Central memory CD8-positive, alpha-beta T cell (primary cell): Measurements from ENCODE around the gene SCD.
"Not testable (repeated sequence)": the region's sequence is repeated elsewhere in the genome, so short reads cannot be mapped to it uniquely, and the experiment has no call there.

Experiments used
- ATAC-seq: fragments of 150-1000 bp; cut with Tn5 transposase; replicated peaks from 2 replicates; pipeline ENCODE4 v1.10.0; 2022; ENCODE audit warnings: mild to moderate bottlenecking, moderate FRiP score, moderate number of reproducible peaks; ENCODE audit not compliant: poor library complexity, severe bottlenecking; ENCODE audit errors: extremely low read depth
- DNase-seq, 2 donors: peaks; one replicate each; pipeline ENCODE4 v3.0.0; 2021; ENCODE audit warnings: low spot score in 2 of 2
- H3K27ac Mint-ChIP-seq: one replicate; pipeline ENCODE4 v1.8.0; 2022; ENCODE audit warnings: low read depth, mild to moderate bottlenecking, moderate library complexity, mixed read lengths
- H3K27me3 Mint-ChIP-seq: one replicate; pipeline ENCODE4 v1.8.0; 2022; ENCODE audit warnings: mixed read lengths
- H3K36me3 Mint-ChIP-seq: one replicate; pipeline ENCODE4 v1.8.0; 2022; ENCODE audit warnings: mild to moderate bottlenecking, moderate library complexity, mixed read lengths; ENCODE audit not compliant: insufficient read depth
- H3K4me1 Mint-ChIP-seq: one replicate; pipeline ENCODE4 v1.8.0; 2022; ENCODE audit warnings: mixed read lengths
- H3K4me3 Mint-ChIP-seq: one replicate; pipeline ENCODE4 v1.8.0; 2022; ENCODE audit warnings: mild to moderate bottlenecking, moderate library complexity, mixed read lengths
- H3K9me3 Mint-ChIP-seq: one replicate; pipeline ENCODE4 v1.8.0; 2022; ENCODE audit warnings: mixed read lengths

Gene SCD

GRCh38 chr10:100373298-100374199, 26.5 kb downstream of the SCD start:
- Mint-ChIP-seq H3K4me3 (no peak overlapping the region), H3K27me3 (no peaks in the 10 kb centered on the region), H3K36me3 (peaks cover 13% of the 10 kb centered on the region), H3K4me1 (peaks cover 23% of the 10 kb centered on the region), H3K27ac (no peak overlapping the region), H3K9me3 (no peaks in the 10 kb centered on the region)
- peak; percentile 58 to 78 for DNase-seq
- ATAC-seq: peak; percentile 61

GRCh38 chr10:100374200-100374655, 27.2 kb downstream of the SCD start:
- Mint-ChIP-seq H3K9me3 (no peaks in the 10 kb centered on the region), H3K4me3 (no peak overlapping the region), H3K27me3 (no peaks in the 10 kb centered on the region), H3K4me1 (peaks cover 23% of the 10 kb centered on the region), H3K27ac (no peak overlapping the region), H3K36me3 (peaks cover 13% of the 10 kb centered on the region)
- DNase-seq: no peak
- ATAC-seq: no peak

- H3K36me3 Mint-ChIP-seq: peaks cover 13% of the 10 kb centered on the region
- not testable (repeated sequence) for ATAC-seq, H3K27ac Mint-ChIP-seq, H3K9me3 Mint-ChIP-seq, DNase-seq, H3K4me3 Mint-ChIP-seq, H3K27me3 Mint-ChIP-seq
- peaks cover 23% of the 10 kb centered on the region for H3K4me1 Mint-ChIP-seq
Observed at GRCh38 chr10:100374677-100375353, 27.8 kb downstream of the SCD start.

GRCh38 chr10:100376656-100377055, 29.6 kb downstream of the SCD start:
- H3K4me3 Mint-ChIP-seq, H3K36me3 Mint-ChIP-seq, H3K27me3 Mint-ChIP-seq, ATAC-seq, DNase-seq, H3K27ac Mint-ChIP-seq, H3K9me3 Mint-ChIP-seq: not testable (repeated sequence)
- peaks cover 12% of the 10 kb centered on the region for H3K4me1 Mint-ChIP-seq

- Mint-ChIP-seq H3K36me3 (peaks cover 5% of the 10 kb centered on the region), H3K4me1 (peaks cover 10% of the 10 kb centered on the region), H3K9me3 (no peaks in the 10 kb centered on the region), H3K4me3 (no peak overlapping the region), H3K27me3 (no peaks in the 10 kb centered on the region), H3K27ac (peak overlapping the region; percentile 22)
- no peak for DNase-seq
- no peak for ATAC-seq
Observed at GRCh38 chr10:100377830-100378229, 30.8 kb downstream of the SCD start.

- no peak overlapping the region for H3K4me3 Mint-ChIP-seq
- no peak for DNase-seq
- no peaks in the 10 kb centered on the region for H3K9me3 Mint-ChIP-seq
- H3K27ac Mint-ChIP-seq: no peak overlapping the region
- H3K27me3 Mint-ChIP-seq: no peaks in the 10 kb centered on the region
- peaks cover 10% of the 10 kb centered on the region for H3K4me1 Mint-ChIP-seq
- H3K36me3 Mint-ChIP-seq: peaks cover 5% of the 10 kb centered on the region
- ATAC-seq: no peak
Observed at GRCh38 chr10:100380400-100380799, 33.4 kb downstream of the SCD start.

- no peaks in the 10 kb centered on the region for H3K27me3 Mint-ChIP-seq
- ATAC-seq (no peak), DNase-seq (no peak)
- no peak overlapping the region for H3K27ac Mint-ChIP-seq
- H3K4me3 Mint-ChIP-seq: no peak overlapping the region
- H3K4me1 Mint-ChIP-seq: peaks cover 7% of the 10 kb centered on the region
- no peaks in the 10 kb centered on the region for H3K9me3 Mint-ChIP-seq
- peaks cover 7% of the 10 kb centered on the region for H3K36me3 Mint-ChIP-seq
Observed at GRCh38 chr10:100382553-100382952, 35.5 kb downstream of the SCD start.

- H3K36me3 Mint-ChIP-seq: peaks cover 3% of the 10 kb centered on the region
- H3K4me1 Mint-ChIP-seq: peaks cover under 1% of the 10 kb centered on the region
- no peak for DNase-seq
- H3K9me3 Mint-ChIP-seq: no peaks in the 10 kb centered on the region
- H3K4me3 Mint-ChIP-seq: no peak overlapping the region
- no peaks in the 10 kb centered on the region for H3K27me3 Mint-ChIP-seq
- H3K27ac Mint-ChIP-seq: no peak overlapping the region
- ATAC-seq: no peak
Observed at GRCh38 chr10:100383251-100383650, 36.2 kb downstream of the SCD start.

GRCh38 chr10:100391163-100392002, 44.4 kb downstream of the SCD start:
- Mint-ChIP-seq H3K9me3 (no peaks in the 10 kb centered on the region), H3K4me1 (peaks cover 14% of the 10 kb centered on the region), H3K4me3 (no peak overlapping the region), H3K27ac (no peak overlapping the region), H3K27me3 (no peaks in the 10 kb centered on the region), H3K36me3 (no peaks in the 10 kb centered on the region)
- no peak for ATAC-seq
- no peak for DNase-seq

GRCh38 chr10:100392686-100393003, 45.6 kb downstream of the SCD start:
- H3K4me1 Mint-ChIP-seq: peaks cover 14% of the 10 kb centered on the region
- no peak overlapping the region for H3K27ac Mint-ChIP-seq
- no peak for DNase-seq
- H3K27me3 Mint-ChIP-seq: no peaks in the 10 kb centered on the region
- no peaks in the 10 kb centered on the region for H3K9me3 Mint-ChIP-seq
- no peak for ATAC-seq
- H3K36me3 Mint-ChIP-seq: no peaks in the 10 kb centered on the region
- no peak overlapping the region for H3K4me3 Mint-ChIP-seq

GRCh38 chr10:100395626-100396025, 48.6 kb downstream of the SCD start:
- H3K27ac Mint-ChIP-seq: no peak overlapping the region
- H3K27me3 Mint-ChIP-seq: no peaks in the 10 kb centered on the region
- no peaks in the 10 kb centered on the region for H3K36me3 Mint-ChIP-seq
- H3K4me1 Mint-ChIP-seq: peaks cover 14% of the 10 kb centered on the region
- DNase-seq (no peak), ATAC-seq (no peak)
- no peak overlapping the region for H3K4me3 Mint-ChIP-seq
- no peaks in the 10 kb centered on the region for H3K9me3 Mint-ChIP-seq

- H3K27me3 Mint-ChIP-seq: no peaks in the 10 kb centered on the region
- DNase-seq: no peak
- no peak overlapping the region for H3K4me3 Mint-ChIP-seq
- H3K36me3 Mint-ChIP-seq: no peaks in the 10 kb centered on the region
- H3K27ac Mint-ChIP-seq: no peak overlapping the region
- no peak for ATAC-seq
- H3K9me3 Mint-ChIP-seq: no peaks in the 10 kb centered on the region
- H3K4me1 Mint-ChIP-seq: peaks cover 6% of the 10 kb centered on the region
Observed at GRCh38 chr10:100396605-100397004, 49.6 kb downstream of the SCD start.
